Activated naive CD8-positive, alpha-beta T cell treated with anti-CD3 and anti-CD28 coated beads for 36 hours (primary cell): ENCODE results near the gene LAMTOR3. TPM values are rescaled to one million over a fixed set of nuclear protein-coding genes. Genes with fewer than 3 reads are reported as not detected.

Source experiments
- DNase-seq: peaks from one replicate; pipeline ENCODE4 v3.0.0; 2021
- H3K27ac Mint-ChIP-seq: one replicate; pipeline ENCODE4 v1.8.0; 2022; ENCODE audit warnings: mild to moderate bottlenecking, moderate library complexity, mixed read lengths
- H3K27me3 Mint-ChIP-seq: one replicate; pipeline ENCODE4 v1.8.0; 2022; ENCODE audit warnings: mild to moderate bottlenecking, mixed read lengths
- H3K36me3 Mint-ChIP-seq: one replicate; pipeline ENCODE4 v1.8.0; 2021; ENCODE audit warnings: mild to moderate bottlenecking, mixed read lengths
- H3K4me1 Mint-ChIP-seq: one replicate; pipeline ENCODE4 v1.8.0; 2021; ENCODE audit warnings: mixed read lengths
- H3K4me3 Mint-ChIP-seq: one replicate; pipeline ENCODE4 v1.8.0; 2022; ENCODE audit warnings: mild to moderate bottlenecking, moderate library complexity, mixed read lengths
- H3K9me3 Mint-ChIP-seq: one replicate; pipeline ENCODE4 v1.8.0; 2022; ENCODE audit warnings: mixed read lengths
- total RNA-seq, 2 experiments: library from RNA; stranded (reverse); gene quantifications; one replicate each; pipeline ENCODE4 v1.2.3, GENCODE V29; 2021

The LAMTOR3 gene
- 10 to 100 TPM; 33.6 to 35.1 TPM for total RNA-seq

GRCh38 chr4:99894161-99894997 lies at the start of gene LAMTOR3:
Gene LAMTOR3 (minus strand): TSS chr4:99894427. CDS start chr4:99893963, 464 bp downstream.
- Mint-ChIP-seq H3K36me3 (peaks cover 11% of the 10 kb centered on the region), H3K4me1 (peaks cover 25% of the 10 kb centered on the region), H3K27me3 (no peaks in the 10 kb centered on the region), H3K9me3 (no peaks in the 10 kb centered on the region), H3K27ac (peak within 1 kb of the TSS; percentile 90), H3K4me3 (peak within 1 kb of the TSS; percentile 97)
- peak; percentile 88 for DNase-seq

DNA sequence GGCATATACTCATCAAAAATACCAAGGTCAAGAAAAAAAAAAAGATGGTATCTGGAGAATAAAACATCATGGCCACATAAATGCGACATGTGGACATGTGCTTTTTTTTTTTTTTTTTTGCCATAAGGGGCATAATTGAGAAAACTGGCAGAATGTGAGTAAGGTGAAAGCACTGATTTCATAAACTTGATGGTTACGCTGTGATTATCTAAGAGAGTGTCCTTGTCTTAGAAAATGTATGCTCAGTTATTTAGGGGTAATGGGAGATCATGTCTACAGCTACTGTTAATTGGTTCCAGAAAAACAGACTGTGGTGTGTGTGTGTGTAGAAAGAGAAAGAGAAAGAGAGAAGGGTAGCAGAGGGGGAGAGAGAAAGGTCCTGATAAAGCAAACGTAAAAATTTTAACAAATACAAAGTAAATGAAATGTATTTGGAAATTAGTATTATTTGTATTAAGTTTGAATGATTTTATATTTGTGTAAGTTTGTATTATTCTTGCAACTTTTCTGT lies 44.1 kb upstream of the LAMTOR3 start:
- peaks cover 58% of the 10 kb centered on the region for H3K36me3 Mint-ChIP-seq
- H3K4me1 Mint-ChIP-seq = peaks cover 25% of the 10 kb centered on the region
- H3K4me3 Mint-ChIP-seq = no peak overlapping the region
- H3K27ac Mint-ChIP-seq = no peak overlapping the region
- peaks cover 19% of the 10 kb centered on the region for H3K9me3 Mint-ChIP-seq
- DNase-seq = no peak
- H3K27me3 Mint-ChIP-seq = no peaks in the 10 kb centered on the region

GRCh38 chr4:99934891-99935290 lies 40.7 kb upstream of the LAMTOR3 start:
- Mint-ChIP-seq H3K9me3 (peaks cover 14% of the 10 kb centered on the region), H3K27ac (no peak overlapping the region), H3K27me3 (no peaks in the 10 kb centered on the region), H3K4me1 (peaks cover 29% of the 10 kb centered on the region), H3K36me3 (peaks cover 59% of the 10 kb centered on the region), H3K4me3 (no peak overlapping the region)
- no peak for DNase-seq

DNA sequence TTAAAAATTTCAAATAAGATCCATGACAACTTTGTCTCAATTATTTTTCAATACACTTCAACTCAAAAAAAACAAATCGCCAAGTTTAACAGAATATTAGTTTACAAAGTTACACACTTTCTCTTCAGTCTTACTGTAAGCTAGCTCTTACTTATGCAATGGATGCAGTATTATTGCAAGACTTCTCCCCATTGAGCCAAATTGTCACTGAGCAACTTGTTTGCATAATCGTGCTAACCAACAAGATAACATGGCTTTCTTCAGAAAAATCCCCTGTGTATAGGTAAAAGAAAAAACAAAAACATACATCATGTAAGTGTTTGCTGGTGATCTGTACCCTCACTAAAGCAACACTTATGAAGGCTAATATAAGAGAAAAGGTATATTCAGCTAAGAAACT lies 33.3 kb upstream of the LAMTOR3 start:
- no peaks in the 10 kb centered on the region for H3K9me3 Mint-ChIP-seq
- H3K4me3 Mint-ChIP-seq = no peak overlapping the region
- no peak for DNase-seq
- H3K27ac Mint-ChIP-seq = no peak overlapping the region
- H3K36me3 Mint-ChIP-seq = peaks cover 29% of the 10 kb centered on the region
- no peaks in the 10 kb centered on the region for H3K27me3 Mint-ChIP-seq
- H3K4me1 Mint-ChIP-seq = peaks cover 26% of the 10 kb centered on the region

GRCh38 chr4:99921174-99921573 lies 26.9 kb upstream of the LAMTOR3 start:
- Mint-ChIP-seq H3K9me3 (no peaks in the 10 kb centered on the region), H3K36me3 (peaks cover 36% of the 10 kb centered on the region), H3K4me3 (no peak overlapping the region), H3K4me1 (peaks cover 11% of the 10 kb centered on the region), H3K27me3 (no peaks in the 10 kb centered on the region), H3K27ac (peak overlapping the region; percentile 58)
- DNase-seq = no peak

DNA sequence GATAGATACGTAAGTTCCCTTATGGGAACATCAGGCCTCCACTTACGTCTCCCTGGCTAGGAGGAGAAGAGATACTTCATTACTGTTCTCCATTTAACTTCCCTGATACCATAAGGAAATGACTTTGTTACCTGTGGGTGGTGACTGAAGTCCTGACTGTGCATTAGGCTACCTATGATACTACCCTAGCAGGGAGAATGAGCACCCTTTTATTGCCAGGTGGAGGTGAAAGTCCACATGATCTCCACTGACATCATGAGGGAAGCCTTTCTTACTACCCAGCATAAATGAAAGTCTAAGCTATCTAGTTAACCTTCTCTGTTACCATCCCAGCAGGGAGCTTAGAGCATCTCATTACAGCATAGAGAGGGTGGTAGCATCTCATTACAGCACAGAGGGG lies 24.4 kb upstream of the LAMTOR3 start:
- Mint-ChIP-seq H3K27ac (no peak overlapping the region), H3K9me3 (peaks cover 2% of the 10 kb centered on the region), H3K36me3 (peaks cover 52% of the 10 kb centered on the region), H3K4me3 (no peak overlapping the region), H3K27me3 (no peaks in the 10 kb centered on the region), H3K4me1 (peaks cover 13% of the 10 kb centered on the region)
- DNase-seq = no peak

- Mint-ChIP-seq H3K4me3 (no peak overlapping the region), H3K36me3 (peaks cover 55% of the 10 kb centered on the region), H3K27ac (no peak overlapping the region), H3K27me3 (no peaks in the 10 kb centered on the region), H3K4me1 (peaks cover 16% of the 10 kb centered on the region), H3K9me3 (peaks cover 2% of the 10 kb centered on the region)
- no peak for DNase-seq
Measured at GRCh38 chr4:99917575-99917974, 23.3 kb upstream of the LAMTOR3 start.

- Mint-ChIP-seq H3K27me3 (no peaks in the 10 kb centered on the region), H3K27ac (peak overlapping the region; percentile 9), H3K36me3 (peaks cover 53% of the 10 kb centered on the region), H3K4me3 (no peak overlapping the region), H3K4me1 (peaks cover 10% of the 10 kb centered on the region), H3K9me3 (peaks cover 2% of the 10 kb centered on the region)
- no peak for DNase-seq
Measured at GRCh38 chr4:99915449-99915848, 21.2 kb upstream of the LAMTOR3 start.

DNA sequence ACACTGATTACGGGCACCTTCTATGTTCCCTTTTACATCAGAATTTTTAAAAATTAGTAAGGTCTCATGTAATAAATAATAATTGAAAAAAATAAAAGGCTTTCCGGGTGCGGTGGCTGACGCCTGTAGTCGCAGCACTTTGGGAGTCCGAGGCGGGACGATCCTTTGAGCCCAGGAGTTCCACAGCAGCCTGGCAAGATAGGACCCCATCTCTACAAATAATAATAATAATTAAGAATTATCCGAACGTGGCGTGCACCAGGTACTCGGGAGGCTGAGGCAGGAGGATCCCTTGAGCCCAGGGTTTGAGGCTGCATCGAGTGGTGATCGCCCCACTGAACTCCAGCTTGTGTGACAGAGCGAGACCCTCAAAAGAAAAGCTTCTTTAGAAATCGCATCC lies 771 bp upstream of the LAMTOR3 start:
- peak overlapping the region; percentile 84 for H3K4me3 Mint-ChIP-seq
- no peak overlapping the region for H3K27ac Mint-ChIP-seq
- no peaks in the 10 kb centered on the region for H3K9me3 Mint-ChIP-seq
- peaks cover 24% of the 10 kb centered on the region for H3K4me1 Mint-ChIP-seq
- no peak for DNase-seq
- H3K36me3 Mint-ChIP-seq = peaks cover 11% of the 10 kb centered on the region
- H3K27me3 Mint-ChIP-seq = no peaks in the 10 kb centered on the region

GRCh38 chr4:99893839-99894160 lies 427 bp downstream of the LAMTOR3 start:
- H3K9me3 Mint-ChIP-seq = no peaks in the 10 kb centered on the region
- H3K4me1 Mint-ChIP-seq = peaks cover 27% of the 10 kb centered on the region
- no peak for DNase-seq
- H3K4me3 Mint-ChIP-seq = peak overlapping the region; percentile 97
- no peaks in the 10 kb centered on the region for H3K27me3 Mint-ChIP-seq
- H3K36me3 Mint-ChIP-seq = peaks cover 11% of the 10 kb centered on the region
- peak overlapping the region; percentile 89 for H3K27ac Mint-ChIP-seq

DNA sequence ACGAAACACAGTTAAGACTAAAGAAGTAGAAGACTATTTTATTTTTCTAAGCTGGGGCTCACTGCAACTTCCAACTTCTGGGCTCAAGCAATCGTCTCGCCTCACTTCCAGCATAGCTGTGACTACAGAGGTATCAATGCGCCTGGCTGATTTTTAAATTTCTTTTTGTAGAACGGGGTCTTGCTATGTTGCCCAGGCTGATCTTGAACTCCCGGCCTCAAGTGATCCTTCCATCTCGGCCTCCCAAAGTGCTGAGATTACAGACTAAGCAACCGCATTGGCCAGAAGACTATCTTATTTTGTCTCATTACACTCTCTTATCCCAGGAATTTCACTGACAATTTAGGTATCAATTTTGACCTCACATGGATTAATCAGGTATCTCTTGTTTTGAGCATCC lies 1.2 kb downstream of the LAMTOR3 start:
- peaks cover 13% of the 10 kb centered on the region for H3K36me3 Mint-ChIP-seq
- peaks cover 27% of the 10 kb centered on the region for H3K4me1 Mint-ChIP-seq
- peak overlapping the region; percentile 89 for H3K27ac Mint-ChIP-seq
- H3K4me3 Mint-ChIP-seq = peak overlapping the region; percentile 97
- H3K9me3 Mint-ChIP-seq = no peaks in the 10 kb centered on the region
- H3K27me3 Mint-ChIP-seq = no peaks in the 10 kb centered on the region
- no peak for DNase-seq

GRCh38 chr4:99891351-99891750 lies 2.9 kb downstream of the LAMTOR3 start:
- Mint-ChIP-seq H3K4me3 (peak overlapping the region; percentile 6), H3K4me1 (peaks cover 30% of the 10 kb centered on the region), H3K9me3 (no peaks in the 10 kb centered on the region), H3K27me3 (no peaks in the 10 kb centered on the region), H3K27ac (no peak overlapping the region), H3K36me3 (peaks cover 13% of the 10 kb centered on the region)
- DNase-seq = no peak

DNA sequence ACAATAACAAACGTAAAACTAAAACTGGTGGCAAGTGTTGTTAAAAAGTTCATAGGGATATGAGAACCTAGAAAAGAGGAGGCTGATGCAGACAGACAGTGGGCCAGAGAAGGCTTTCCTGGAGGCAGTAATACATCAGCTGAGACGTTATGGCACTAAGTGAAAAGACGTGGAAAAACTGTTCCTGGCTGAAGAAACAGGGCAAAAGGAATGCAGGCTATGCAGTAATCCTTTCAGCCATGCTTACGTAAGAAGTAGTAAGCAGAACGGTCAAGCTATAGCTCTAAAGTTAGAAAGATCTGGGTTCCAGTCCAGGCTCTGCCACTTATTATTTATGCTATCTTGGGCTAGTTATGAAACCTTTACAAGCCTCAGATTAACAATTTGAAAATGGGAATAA lies 6.4 kb downstream of the LAMTOR3 start:
- H3K4me1 Mint-ChIP-seq = peaks cover 20% of the 10 kb centered on the region
- no peak for DNase-seq
- H3K9me3 Mint-ChIP-seq = no peaks in the 10 kb centered on the region
- no peak overlapping the region for H3K4me3 Mint-ChIP-seq
- no peak overlapping the region for H3K27ac Mint-ChIP-seq
- no peaks in the 10 kb centered on the region for H3K27me3 Mint-ChIP-seq
- peaks cover 4% of the 10 kb centered on the region for H3K36me3 Mint-ChIP-seq

GRCh38 chr4:99886146-99886545 lies 8.1 kb downstream of the LAMTOR3 start:
- Mint-ChIP-seq H3K4me3 (no peak overlapping the region), H3K36me3 (peaks cover 4% of the 10 kb centered on the region), H3K27ac (no peak overlapping the region), H3K27me3 (no peaks in the 10 kb centered on the region), H3K4me1 (peaks cover 11% of the 10 kb centered on the region), H3K9me3 (no peaks in the 10 kb centered on the region)
- no peak for DNase-seq

DNA sequence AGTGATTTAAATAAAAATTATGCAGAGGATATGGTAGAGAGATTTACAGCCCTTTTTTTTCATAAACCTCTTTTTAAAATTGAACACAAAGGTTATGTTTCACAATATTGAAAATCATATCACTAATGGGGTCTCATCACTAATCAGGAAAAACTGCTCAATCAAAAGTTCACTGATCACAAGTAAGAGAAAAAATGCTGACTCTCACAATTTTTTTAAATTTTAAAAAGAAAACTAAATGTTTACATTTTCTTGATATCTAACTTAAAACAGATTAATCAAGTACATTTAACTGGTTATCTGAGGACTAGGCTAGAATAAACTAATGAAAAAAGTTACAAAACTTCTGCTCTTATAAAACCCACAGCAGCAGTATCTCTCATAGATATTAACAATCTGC lies 8.5 kb downstream of the LAMTOR3 start:
- peaks cover 2% of the 10 kb centered on the region for H3K36me3 Mint-ChIP-seq
- H3K27me3 Mint-ChIP-seq = no peaks in the 10 kb centered on the region
- H3K9me3 Mint-ChIP-seq = no peaks in the 10 kb centered on the region
- H3K27ac Mint-ChIP-seq = no peak overlapping the region
- DNase-seq = no peak
- H3K4me1 Mint-ChIP-seq = peaks cover 6% of the 10 kb centered on the region
- no peak overlapping the region for H3K4me3 Mint-ChIP-seq

DNA sequence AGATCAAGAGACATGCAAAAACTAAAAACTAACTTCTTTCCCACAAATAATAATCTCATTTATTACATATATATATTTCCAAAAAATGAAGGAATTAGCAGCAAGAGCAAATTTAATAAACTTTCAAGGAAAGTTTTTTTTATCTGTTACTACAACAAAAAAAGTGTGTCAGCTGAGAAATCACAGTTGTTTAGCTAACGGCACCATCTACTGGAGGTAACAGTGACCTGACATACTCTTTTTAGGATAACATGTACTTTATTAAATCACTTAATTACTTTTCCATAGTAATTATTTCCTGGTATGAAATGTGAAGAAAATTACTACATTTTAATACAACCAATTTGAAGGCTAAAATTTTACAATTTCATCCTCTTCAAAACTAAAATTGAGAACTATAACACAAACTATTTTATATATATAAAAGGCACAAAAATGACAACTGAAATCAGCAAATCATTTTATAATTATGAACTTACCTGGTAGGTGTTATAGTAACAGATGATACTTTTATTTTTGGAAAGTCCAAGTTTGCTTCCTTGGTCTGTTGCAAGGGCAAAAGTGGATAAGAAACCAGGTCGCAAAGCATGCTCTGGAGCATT lies 9.1 kb downstream of the LAMTOR3 start:
- Mint-ChIP-seq H3K4me1 (peaks cover 6% of the 10 kb centered on the region), H3K27ac (no peak overlapping the region), H3K9me3 (no peaks in the 10 kb centered on the region), H3K36me3 (peaks cover 2% of the 10 kb centered on the region), H3K4me3 (no peak overlapping the region), H3K27me3 (no peaks in the 10 kb centered on the region)
- DNase-seq = no peak
